Measurements from ENCODE around the gene STN1. TPM values are rescaled to one million over a fixed set of nuclear protein-coding genes. Genes with fewer than 3 reads are reported as not detected.

The STN1 gene
- total RNA-seq, 2 experiments from 2014 or later = 53.3 to 54.8 TPM

GRCh38 chr10:103941801-103942200 is 23.8 kb upstream of the STN1 start:
- intact Hi-C loops (cut with micrococcal nuclease) = no loop called here
- Mint-ChIP-seq H3K4me1 (ENCODE audit: low read depth) (no peaks in the 10 kb centered on the region), H3K36me3 (ENCODE audit: low read depth) (no peaks in the 10 kb centered on the region), H3K9me3 (no peaks in the 10 kb centered on the region), H3K4me3 (no peak overlapping the region), H3K27me3 (ENCODE audit: low read depth) (no peaks in the 10 kb centered on the region), H3K27ac (no peak overlapping the region)
- CTCF ChIA-PET = interaction anchor here (0.7 to 1.2 kb wide), 2 partner anchors 15 to 229 kb away, joined by 3 to 4 read pairs; no protein-coding TSS in a partner anchor
- DNase-seq = no peak

GRCh38 chr10:103939522-103939921 is 21.5 kb upstream of the STN1 start:
- CTCF ChIA-PET = no interaction called here
- Mint-ChIP-seq H3K27me3 (ENCODE audit: low read depth) (no peaks in the 10 kb centered on the region), H3K27ac (no peak overlapping the region), H3K4me3 (no peak overlapping the region), H3K4me1 (ENCODE audit: low read depth) (no peaks in the 10 kb centered on the region), H3K9me3 (no peaks in the 10 kb centered on the region), H3K36me3 (ENCODE audit: low read depth) (no peaks in the 10 kb centered on the region)
- intact Hi-C loops (cut with micrococcal nuclease) = no loop called here
- no peak for DNase-seq

- Mint-ChIP-seq H3K4me1 (ENCODE audit: low read depth) (no peaks in the 10 kb centered on the region), H3K9me3 (no peaks in the 10 kb centered on the region), H3K27ac (no peak overlapping the region), H3K27me3 (ENCODE audit: low read depth) (no peaks in the 10 kb centered on the region), H3K4me3 (no peak overlapping the region), H3K36me3 (ENCODE audit: low read depth) (no peaks in the 10 kb centered on the region)
- intact Hi-C loops (cut with micrococcal nuclease) = no loop called here
- CTCF ChIA-PET = interaction anchor here (0.7 kb wide), 1 partner anchor 214 kb away, joined by 4 read pairs; no protein-coding TSS in a partner anchor
- no peak for DNase-seq
These were observed 18.0 kb upstream of the STN1 start for GRCh38 chr10:103936022-103936421.

GRCh38 chr10:103934308-103934707 is 16.3 kb upstream of the STN1 start:
- no peaks in the 10 kb centered on the region for H3K27me3 Mint-ChIP-seq (ENCODE audit: low read depth)
- no peak overlapping the region for H3K27ac Mint-ChIP-seq
- no peak overlapping the region for H3K4me3 Mint-ChIP-seq
- no peaks in the 10 kb centered on the region for H3K36me3 Mint-ChIP-seq (ENCODE audit: low read depth)
- CTCF ChIA-PET = no interaction called here
- H3K9me3 Mint-ChIP-seq = no peaks in the 10 kb centered on the region
- intact Hi-C loops (cut with micrococcal nuclease) = no loop called here
- H3K4me1 Mint-ChIP-seq (ENCODE audit: low read depth) = no peaks in the 10 kb centered on the region
- no peak for DNase-seq

GRCh38 chr10:103933557-103934121 is 15.7 kb upstream of the STN1 start:
- H3K9me3 Mint-ChIP-seq = no peaks in the 10 kb centered on the region
- H3K4me3 Mint-ChIP-seq = no peak overlapping the region
- intact Hi-C loops (cut with micrococcal nuclease) = no loop called here
- CTCF ChIA-PET = no interaction called here
- no peak for DNase-seq
- H3K36me3 Mint-ChIP-seq (ENCODE audit: low read depth) = no peaks in the 10 kb centered on the region
- no peaks in the 10 kb centered on the region for H3K27me3 Mint-ChIP-seq (ENCODE audit: low read depth)
- H3K27ac Mint-ChIP-seq = no peak overlapping the region
- no peaks in the 10 kb centered on the region for H3K4me1 Mint-ChIP-seq (ENCODE audit: low read depth)

- Mint-ChIP-seq H3K4me1 (ENCODE audit: low read depth) (no peaks in the 10 kb centered on the region), H3K36me3 (ENCODE audit: low read depth) (no peaks in the 10 kb centered on the region), H3K27me3 (ENCODE audit: low read depth) (no peaks in the 10 kb centered on the region), H3K9me3 (no peaks in the 10 kb centered on the region), H3K27ac (no peak overlapping the region), H3K4me3 (no peak overlapping the region)
- intact Hi-C loops (cut with micrococcal nuclease) = no loop called here
- CTCF ChIA-PET = no interaction called here
- DNase-seq = no peak
These were observed 15.0 kb upstream of the STN1 start for GRCh38 chr10:103932971-103933370.

- no peak overlapping the region for H3K4me3 Mint-ChIP-seq
- no peaks in the 10 kb centered on the region for H3K9me3 Mint-ChIP-seq
- H3K27ac Mint-ChIP-seq = no peak overlapping the region
- H3K36me3 Mint-ChIP-seq (ENCODE audit: low read depth) = no peaks in the 10 kb centered on the region
- H3K27me3 Mint-ChIP-seq (ENCODE audit: low read depth) = no peaks in the 10 kb centered on the region
- no peak for DNase-seq
- CTCF ChIA-PET = no interaction called here
- no peaks in the 10 kb centered on the region for H3K4me1 Mint-ChIP-seq (ENCODE audit: low read depth)
- intact Hi-C loops (cut with micrococcal nuclease) = no loop called here
These were observed 14.3 kb upstream of the STN1 start for GRCh38 chr10:103932271-103932670.

- H3K27ac Mint-ChIP-seq = no peak overlapping the region
These were observed 13.6 kb upstream of the STN1 start for GRCh38 chr10:103931603-103932002.

GRCh38 chr10:103930881-103931280 is 12.9 kb upstream of the STN1 start:
- CTCF ChIA-PET = interaction anchor here (0.7 kb wide), 1 partner anchor 1238 kb away, joined by 3 read pairs; no protein-coding TSS in a partner anchor
- Mint-ChIP-seq H3K4me3 (no peak overlapping the region), H3K4me1 (ENCODE audit: low read depth) (no peaks in the 10 kb centered on the region), H3K27me3 (ENCODE audit: low read depth) (no peaks in the 10 kb centered on the region), H3K36me3 (ENCODE audit: low read depth) (no peaks in the 10 kb centered on the region), H3K9me3 (no peaks in the 10 kb centered on the region), H3K27ac (no peak overlapping the region)
- intact Hi-C loops (cut with micrococcal nuclease) = no loop called here
- no peak for DNase-seq

More at GRCh38 chr10:103931603-103932002, 13.6 kb upstream of the STN1 start:
- Mint-ChIP-seq H3K4me1 (ENCODE audit: low read depth) (no peaks in the 10 kb centered on the region), H3K36me3 (ENCODE audit: low read depth) (no peaks in the 10 kb centered on the region), H3K9me3 (no peaks in the 10 kb centered on the region), H3K4me3 (no peak overlapping the region), H3K27me3 (ENCODE audit: low read depth) (no peaks in the 10 kb centered on the region)
- intact Hi-C loops (cut with micrococcal nuclease) = no loop called here
- DNase-seq = no peak
- CTCF ChIA-PET = no interaction called here

- Mint-ChIP-seq H3K9me3 (no peaks in the 10 kb centered on the region), H3K27ac (no peak overlapping the region), H3K4me1 (ENCODE audit: low read depth) (no peaks in the 10 kb centered on the region), H3K36me3 (ENCODE audit: low read depth) (no peaks in the 10 kb centered on the region), H3K27me3 (ENCODE audit: low read depth) (no peaks in the 10 kb centered on the region), H3K4me3 (no peak overlapping the region)
- CTCF ChIA-PET = interaction anchor here (0.6 to 0.7 kb wide), 2 partner anchors 139 to 1238 kb away, joined by 3 read pairs; no protein-coding TSS in a partner anchor
- intact Hi-C loops (cut with micrococcal nuclease) = no loop called here
- DNase-seq = no peak
These were observed 12.5 kb upstream of the STN1 start for GRCh38 chr10:103930449-103930848.

GRCh38 chr10:103929381-103929921 is 11.5 kb upstream of the STN1 start:
- no peaks in the 10 kb centered on the region for H3K9me3 Mint-ChIP-seq
- CTCF ChIA-PET = interaction anchor here (0.6 kb wide), 1 partner anchor 140 kb away, joined by 3 read pairs; no protein-coding TSS in a partner anchor
- intact Hi-C loops (cut with micrococcal nuclease) = no loop called here
- H3K36me3 Mint-ChIP-seq (ENCODE audit: low read depth) = no peaks in the 10 kb centered on the region
- H3K27ac Mint-ChIP-seq = no peak overlapping the region
- H3K27me3 Mint-ChIP-seq (ENCODE audit: low read depth) = no peaks in the 10 kb centered on the region
- no peaks in the 10 kb centered on the region for H3K4me1 Mint-ChIP-seq (ENCODE audit: low read depth)
- no peak overlapping the region for H3K4me3 Mint-ChIP-seq
- no peak for DNase-seq

- CTCF ChIA-PET = no interaction called here
- no peak overlapping the region for H3K4me3 Mint-ChIP-seq
These were observed 10.8 kb upstream of the STN1 start for GRCh38 chr10:103928784-103929183.

GRCh38 chr10:103926722-103927319 is 8.8 kb upstream of the STN1 start:
- H3K4me1 Mint-ChIP-seq (ENCODE audit: low read depth) = no peaks in the 10 kb centered on the region
- H3K27ac Mint-ChIP-seq = no peak overlapping the region
- H3K36me3 Mint-ChIP-seq (ENCODE audit: low read depth) = no peaks in the 10 kb centered on the region
- CTCF ChIA-PET = interaction anchor here (1.4 kb wide), 1 partner anchor 15 kb away, joined by 4 read pairs; no protein-coding TSS in a partner anchor
- no peak for DNase-seq
- intact Hi-C loops (cut with micrococcal nuclease) = no loop called here
- H3K9me3 Mint-ChIP-seq = no peaks in the 10 kb centered on the region
- H3K4me3 Mint-ChIP-seq = no peak overlapping the region
- H3K27me3 Mint-ChIP-seq (ENCODE audit: low read depth) = no peaks in the 10 kb centered on the region

More at GRCh38 chr10:103928784-103929183, 10.8 kb upstream of the STN1 start:
- intact Hi-C loops (cut with micrococcal nuclease) = no loop called here
- H3K27me3 Mint-ChIP-seq (ENCODE audit: low read depth) = no peaks in the 10 kb centered on the region
- no peaks in the 10 kb centered on the region for H3K4me1 Mint-ChIP-seq (ENCODE audit: low read depth)
- no peak overlapping the region for H3K27ac Mint-ChIP-seq
- no peaks in the 10 kb centered on the region for H3K9me3 Mint-ChIP-seq
- no peak for DNase-seq
- no peaks in the 10 kb centered on the region for H3K36me3 Mint-ChIP-seq (ENCODE audit: low read depth)

Measured in activated naive CD4-positive, alpha-beta T cell treated with anti-CD3 and anti-CD28 coated beads for 36 hours (primary cell).